AG09309 (cell line): ENCODE results near the gene PIK3CD.
A peak's percentile ranks its signal among the peaks of the same experiment; 100 is the strongest.

ENCODE experiments used
- DNase-seq: peaks from one replicate; pipeline ENCODE4 v3.0.0-alpha.2; 2010; ENCODE audit warnings: low read depth
- H3K4me3 ChIP-seq: 2 replicates; pipeline ENCODE4 v1.5.1; 2011; ENCODE audit warnings: mild to moderate bottlenecking, low read depth, low read length, moderate library complexity; ENCODE audit not compliant: control insufficient read depth
- TF ChIP-seq, protein P1 (sequence below): IDR thresholded peaks from 2 replicates; pipeline ENCODE4 v1.5.1; 2011; ENCODE audit warnings: mild to moderate bottlenecking, low read depth, low read length, inconsistent platforms; ENCODE audit not compliant: insufficient read depth, control insufficient read depth; ENCODE audit errors: missing control alignments

PIK3CD gene

DNA sequence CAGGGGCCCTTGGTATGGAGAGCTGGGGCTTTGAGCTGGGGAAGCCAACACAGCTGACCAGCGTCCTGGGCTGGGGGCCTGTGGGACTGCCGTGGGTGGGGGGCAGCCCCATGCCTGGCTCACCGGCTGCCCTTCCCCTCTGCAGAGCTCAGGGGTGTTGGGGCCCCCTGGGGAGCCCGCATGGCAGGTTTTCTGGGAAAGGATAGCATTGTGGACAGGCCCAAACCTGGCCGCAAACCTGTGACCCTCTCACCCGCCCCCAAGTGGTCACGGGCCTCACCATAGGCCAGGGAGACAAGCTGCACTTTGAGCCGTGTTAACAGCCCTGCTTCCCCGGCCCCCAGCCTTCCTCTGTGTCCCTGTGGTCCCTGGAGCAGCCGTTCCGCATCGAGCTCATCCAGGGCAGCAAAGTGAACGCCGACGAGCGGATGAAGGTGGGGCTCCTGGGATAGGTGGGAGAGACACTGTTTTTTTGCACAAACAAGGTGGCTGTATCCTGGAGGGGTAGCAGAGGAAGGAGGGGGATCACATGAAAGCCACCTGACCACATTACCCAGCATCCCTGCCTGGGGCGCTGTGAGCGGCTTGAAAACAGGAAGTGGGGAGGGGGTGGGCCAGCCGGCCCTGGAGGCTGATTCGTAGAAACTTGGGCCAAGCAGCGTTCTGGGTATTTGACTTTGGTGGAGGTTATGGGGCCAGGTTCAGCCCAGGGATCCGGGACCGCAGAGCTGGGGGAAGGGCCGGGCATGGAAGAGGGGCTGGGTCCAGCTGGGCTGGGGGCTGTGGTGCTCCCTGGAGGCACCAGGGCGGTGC is 65.9 kb downstream of the PIK3CD start:
- TF ChIP-seq, protein P1, sequence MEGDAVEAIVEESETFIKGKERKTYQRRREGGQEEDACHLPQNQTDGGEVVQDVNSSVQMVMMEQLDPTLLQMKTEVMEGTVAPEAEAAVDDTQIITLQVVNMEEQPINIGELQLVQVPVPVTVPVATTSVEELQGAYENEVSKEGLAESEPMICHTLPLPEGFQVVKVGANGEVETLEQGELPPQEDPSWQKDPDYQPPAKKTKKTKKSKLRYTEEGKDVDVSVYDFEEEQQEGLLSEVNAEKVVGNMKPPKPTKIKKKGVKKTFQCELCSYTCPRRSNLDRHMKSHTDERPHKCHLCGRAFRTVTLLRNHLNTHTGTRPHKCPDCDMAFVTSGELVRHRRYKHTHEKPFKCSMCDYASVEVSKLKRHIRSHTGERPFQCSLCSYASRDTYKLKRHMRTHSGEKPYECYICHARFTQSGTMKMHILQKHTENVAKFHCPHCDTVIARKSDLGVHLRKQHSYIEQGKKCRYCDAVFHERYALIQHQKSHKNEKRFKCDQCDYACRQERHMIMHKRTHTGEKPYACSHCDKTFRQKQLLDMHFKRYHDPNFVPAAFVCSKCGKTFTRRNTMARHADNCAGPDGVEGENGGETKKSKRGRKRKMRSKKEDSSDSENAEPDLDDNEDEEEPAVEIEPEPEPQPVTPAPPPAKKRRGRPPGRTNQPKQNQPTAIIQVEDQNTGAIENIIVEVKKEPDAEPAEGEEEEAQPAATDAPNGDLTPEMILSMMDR: no peak
- H3K4me3 ChIP-seq: no peak overlapping the region
- no peak for DNase-seq

DNA sequence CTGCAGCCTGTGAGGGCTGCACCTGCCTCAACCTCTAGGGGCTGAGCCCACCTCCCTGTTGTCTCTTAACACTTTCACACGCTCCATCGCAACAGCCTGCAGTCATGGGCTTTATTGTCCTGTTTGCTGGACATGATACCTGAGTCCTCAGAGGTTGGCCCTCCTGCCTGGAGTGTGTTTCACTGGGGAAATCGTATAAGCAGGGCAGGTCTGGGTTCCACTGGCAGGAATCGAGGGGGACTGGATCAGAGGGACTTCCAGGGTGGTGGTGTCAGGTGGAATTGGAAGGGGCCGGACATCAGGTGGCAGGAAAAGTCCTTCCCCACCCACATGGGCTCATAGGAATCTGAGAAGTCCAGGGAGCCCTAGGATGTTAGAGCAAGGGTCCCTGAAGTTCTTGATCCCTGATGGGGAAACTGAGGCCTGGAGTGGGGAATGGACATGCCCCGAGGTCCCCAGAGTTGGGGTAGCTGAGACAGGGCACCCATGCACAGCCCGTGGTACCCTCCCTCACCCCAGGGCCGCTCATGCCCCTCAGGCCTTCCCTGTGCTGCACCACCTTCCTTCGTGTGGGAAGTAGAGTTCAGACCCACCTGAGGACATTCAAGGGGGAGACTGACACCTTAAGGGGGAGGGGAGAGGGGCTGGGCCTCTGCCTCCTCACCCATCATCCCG is 66.6 kb downstream of the PIK3CD start:
- TF ChIP-seq, protein P1: no peak
- no peak for DNase-seq
- no peak overlapping the region for H3K4me3 ChIP-seq

DNA sequence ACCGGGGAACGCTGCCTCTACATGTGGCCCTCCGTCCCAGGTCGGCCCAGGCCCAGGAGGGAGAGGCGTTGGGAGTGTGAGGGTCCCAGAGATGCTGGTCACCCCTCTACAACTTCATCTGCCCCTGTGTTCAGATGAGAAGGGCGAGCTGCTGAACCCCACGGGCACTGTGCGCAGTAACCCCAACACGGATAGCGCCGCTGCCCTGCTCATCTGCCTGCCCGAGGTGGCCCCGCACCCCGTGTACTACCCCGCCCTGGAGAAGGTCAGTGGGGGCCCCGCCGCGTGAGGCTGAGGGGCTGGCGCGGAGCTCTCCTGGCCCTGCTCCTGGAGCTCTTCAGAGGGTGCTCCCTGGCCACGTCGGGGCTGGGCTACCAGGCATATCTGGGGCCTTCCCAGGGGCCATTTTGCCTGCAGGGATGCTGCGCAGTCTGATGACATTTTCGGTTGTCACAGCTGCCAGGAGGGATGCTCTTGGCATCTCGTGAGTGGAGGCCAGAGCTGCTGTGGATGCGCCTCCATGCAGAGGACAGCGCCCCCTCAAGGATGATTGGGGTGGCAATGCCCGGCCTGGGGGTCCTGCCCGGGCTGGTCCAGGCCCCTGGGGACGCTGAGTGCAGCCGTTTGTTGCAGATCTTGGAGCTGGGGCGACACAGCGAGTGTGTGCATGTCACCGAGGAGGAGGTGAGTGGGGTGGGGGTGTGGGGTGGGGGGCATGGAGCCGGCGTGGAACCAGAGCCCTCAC is 68.6 kb downstream of the PIK3CD start:
- no peak overlapping the region for H3K4me3 ChIP-seq
- TF ChIP-seq, protein P1: no peak
- no peak for DNase-seq

DNA sequence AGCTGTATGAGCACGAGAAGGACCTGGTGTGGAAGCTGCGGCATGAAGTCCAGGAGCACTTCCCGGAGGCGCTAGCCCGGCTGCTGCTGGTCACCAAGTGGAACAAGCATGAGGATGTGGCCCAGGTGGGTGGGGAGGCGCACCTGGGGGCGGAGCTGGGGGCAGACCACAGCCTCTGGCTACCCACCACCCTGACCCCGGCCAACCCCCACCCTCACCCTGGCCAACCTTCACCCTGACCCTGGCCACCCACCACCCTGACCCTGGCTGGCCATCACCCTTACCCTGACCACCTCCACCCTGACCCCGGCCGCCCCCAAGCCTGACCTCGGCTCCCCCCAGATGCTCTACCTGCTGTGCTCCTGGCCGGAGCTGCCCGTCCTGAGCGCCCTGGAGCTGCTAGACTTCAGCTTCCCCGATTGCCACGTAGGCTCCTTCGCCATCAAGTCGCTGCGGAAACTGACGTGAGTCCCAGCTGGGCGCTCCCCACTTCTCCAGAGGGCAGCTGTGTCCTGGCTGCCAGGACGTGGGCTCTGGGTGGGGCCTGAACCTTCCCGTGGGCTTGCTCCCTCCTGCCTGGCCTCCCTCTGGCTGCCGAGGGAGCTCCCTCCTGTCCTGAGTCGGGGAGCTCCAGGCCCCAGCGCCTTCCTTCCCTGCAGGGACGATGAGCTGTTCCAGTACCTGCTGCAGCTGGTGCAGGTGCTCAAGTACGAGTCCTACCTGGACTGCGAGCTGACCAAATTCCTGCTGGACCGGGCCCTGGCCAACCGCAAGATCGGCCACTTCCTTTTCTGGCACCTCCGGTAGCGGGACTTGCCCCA is 69.5 kb downstream of the PIK3CD start:
- DNase-seq: no peak
- TF ChIP-seq, protein P1: no peak
- no peak overlapping the region for H3K4me3 ChIP-seq

DNA sequence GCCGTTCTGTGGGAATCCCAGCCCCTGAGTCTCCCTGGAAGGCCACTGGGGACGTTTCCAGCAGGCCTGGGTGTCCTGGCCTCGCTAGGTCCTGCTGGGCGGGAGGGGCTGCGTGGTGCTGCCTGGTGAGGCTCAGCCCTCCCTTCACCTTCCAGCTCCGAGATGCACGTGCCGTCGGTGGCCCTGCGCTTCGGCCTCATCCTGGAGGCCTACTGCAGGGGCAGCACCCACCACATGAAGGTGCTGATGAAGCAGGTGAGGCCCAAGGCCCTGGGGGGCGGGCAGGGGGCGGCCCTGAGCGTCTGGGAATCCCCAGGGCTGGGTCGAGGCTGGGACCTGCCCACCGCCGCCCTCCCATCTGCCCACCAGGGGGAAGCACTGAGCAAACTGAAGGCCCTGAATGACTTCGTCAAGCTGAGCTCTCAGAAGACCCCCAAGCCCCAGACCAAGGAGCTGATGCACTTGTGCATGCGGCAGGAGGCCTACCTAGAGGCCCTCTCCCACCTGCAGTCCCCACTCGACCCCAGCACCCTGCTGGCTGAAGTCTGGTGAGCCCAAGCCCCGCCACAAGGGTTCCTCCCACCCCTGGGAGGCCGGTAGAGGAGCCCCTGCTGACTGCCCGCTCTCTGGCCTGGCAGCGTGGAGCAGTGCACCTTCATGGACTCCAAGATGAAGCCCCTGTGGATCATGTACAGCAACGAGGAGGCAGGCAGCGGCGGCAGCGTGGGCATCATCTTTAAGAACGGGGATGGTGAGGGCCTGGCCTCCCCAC is 70.3 kb downstream of the PIK3CD start:
- DNase-seq: no peak
- TF ChIP-seq, protein P1: peak; percentile 56
- no peak overlapping the region for H3K4me3 ChIP-seq
